AG09309 (cell line): ENCODE data around the gene CEP78.

ENCODE experiments used
- DNase-seq: peaks from one replicate; pipeline ENCODE4 v3.0.0-alpha.2; 2010; ENCODE audit warnings: low read depth
- H3K4me3 ChIP-seq: 2 replicates; pipeline ENCODE4 v1.5.1; 2011; ENCODE audit warnings: mild to moderate bottlenecking, low read depth, low read length, moderate library complexity; ENCODE audit not compliant: control insufficient read depth
- TF ChIP-seq, protein P1 (sequence below): IDR thresholded peaks from 2 replicates; pipeline ENCODE4 v1.5.1; 2011; ENCODE audit warnings: mild to moderate bottlenecking, low read depth, low read length, inconsistent platforms; ENCODE audit not compliant: insufficient read depth, control insufficient read depth; ENCODE audit errors: missing control alignments

CEP78 gene

DNA sequence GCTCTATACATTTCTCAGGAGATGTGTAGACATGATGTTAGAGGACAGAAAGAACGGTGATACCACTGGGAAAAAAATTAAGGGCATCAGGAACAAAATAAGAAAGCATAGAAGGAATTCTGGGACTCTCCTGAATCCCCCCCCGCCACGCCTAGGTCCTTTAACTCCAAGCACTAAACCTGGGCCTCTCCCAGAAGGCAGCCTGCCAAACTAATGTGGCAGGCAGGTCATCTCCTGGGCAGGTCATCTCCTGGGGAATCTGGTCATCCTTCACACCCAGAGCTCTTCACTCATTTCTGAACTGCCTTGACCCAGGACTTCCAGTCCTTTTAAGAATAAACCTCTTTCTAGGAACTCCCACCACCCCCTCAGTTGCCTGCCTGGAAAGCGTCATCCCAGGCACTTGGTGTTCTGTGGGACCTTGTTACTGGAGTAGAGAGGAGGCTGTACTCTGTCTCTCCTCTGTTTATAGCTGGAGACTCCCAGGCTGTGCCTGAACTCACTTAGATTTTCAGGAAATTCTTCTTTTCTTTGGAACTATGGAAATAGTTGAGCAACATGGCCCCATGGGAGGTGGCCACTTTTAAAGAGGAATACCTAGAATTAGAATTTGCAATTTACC lies 85.1 kb downstream of the CEP78 start:
- no peak overlapping the region for H3K4me3 ChIP-seq
- TF ChIP-seq, protein P1, sequence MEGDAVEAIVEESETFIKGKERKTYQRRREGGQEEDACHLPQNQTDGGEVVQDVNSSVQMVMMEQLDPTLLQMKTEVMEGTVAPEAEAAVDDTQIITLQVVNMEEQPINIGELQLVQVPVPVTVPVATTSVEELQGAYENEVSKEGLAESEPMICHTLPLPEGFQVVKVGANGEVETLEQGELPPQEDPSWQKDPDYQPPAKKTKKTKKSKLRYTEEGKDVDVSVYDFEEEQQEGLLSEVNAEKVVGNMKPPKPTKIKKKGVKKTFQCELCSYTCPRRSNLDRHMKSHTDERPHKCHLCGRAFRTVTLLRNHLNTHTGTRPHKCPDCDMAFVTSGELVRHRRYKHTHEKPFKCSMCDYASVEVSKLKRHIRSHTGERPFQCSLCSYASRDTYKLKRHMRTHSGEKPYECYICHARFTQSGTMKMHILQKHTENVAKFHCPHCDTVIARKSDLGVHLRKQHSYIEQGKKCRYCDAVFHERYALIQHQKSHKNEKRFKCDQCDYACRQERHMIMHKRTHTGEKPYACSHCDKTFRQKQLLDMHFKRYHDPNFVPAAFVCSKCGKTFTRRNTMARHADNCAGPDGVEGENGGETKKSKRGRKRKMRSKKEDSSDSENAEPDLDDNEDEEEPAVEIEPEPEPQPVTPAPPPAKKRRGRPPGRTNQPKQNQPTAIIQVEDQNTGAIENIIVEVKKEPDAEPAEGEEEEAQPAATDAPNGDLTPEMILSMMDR: no peak
- DNase-seq: no peak

DNA sequence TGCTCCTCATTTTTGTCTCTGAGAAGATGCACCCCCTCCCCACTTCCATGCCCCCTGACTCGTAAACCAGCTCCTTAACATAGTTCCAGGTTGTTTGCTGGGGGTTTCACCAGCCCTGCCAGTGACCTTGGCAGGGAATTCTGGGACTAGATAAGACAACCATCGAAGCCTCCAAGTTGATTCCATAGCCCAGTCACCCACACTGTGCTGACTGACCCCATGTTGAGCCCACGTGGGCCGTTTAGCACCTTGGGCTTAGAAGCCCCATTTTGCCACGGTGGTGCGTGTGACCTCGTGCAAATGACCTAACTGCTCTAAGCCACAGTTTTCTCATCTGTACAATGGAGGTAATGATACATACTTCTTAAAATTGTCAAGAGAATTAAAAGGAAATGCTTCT lies 85.6 kb downstream of the CEP78 start:
- no peak for DNase-seq
- no peak overlapping the region for H3K4me3 ChIP-seq
- TF ChIP-seq, protein P1: no peak

DNA sequence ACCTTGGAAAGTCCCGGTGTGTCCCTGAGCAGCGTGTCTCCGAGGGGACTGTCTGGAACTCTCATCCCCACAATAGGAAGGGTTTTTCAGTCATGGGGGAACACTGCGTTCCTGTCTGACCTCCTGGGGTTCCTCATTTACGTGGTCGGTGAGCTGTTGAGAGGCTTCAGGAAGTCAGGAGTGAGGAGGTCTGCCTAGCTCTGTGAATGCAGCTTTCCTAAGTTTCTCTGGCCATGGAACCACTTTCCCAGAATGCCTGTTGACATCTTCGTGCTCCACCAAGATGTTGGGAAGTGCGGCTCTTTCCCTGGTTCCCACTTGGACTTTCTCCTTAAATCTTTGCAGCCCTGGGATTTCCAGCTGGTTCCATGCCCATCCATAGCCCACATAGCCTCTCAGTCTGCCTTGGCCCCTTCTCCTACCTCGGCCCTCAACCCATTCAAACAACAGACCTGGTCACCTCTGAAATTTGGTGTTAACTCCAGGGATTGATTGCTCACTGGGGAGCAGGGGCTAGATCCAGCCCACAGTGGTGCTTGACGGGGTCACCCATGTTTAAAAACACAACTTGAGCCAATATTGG lies 88.3 kb downstream of the CEP78 start:
- no peak overlapping the region for H3K4me3 ChIP-seq
- TF ChIP-seq, protein P1: no peak
- DNase-seq: no peak

DNA sequence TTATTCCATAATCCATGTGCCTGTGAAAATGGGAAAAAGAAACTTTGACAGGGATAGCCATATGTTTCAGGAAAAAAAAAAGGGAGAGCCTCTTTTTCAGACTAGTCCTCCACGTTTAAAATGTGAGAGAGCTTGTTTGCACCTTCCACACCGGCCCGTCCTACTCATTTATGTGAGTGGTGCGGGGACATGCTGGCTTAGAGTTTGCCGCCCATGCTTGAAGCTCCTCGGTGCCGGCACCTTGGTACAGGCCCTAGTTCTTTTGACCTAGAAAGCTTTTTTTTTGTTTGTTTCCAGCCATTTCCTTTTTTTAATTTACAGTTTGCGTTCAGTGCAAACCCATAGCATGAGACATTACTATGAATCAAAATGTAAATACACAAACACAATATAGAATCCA lies 88.8 kb downstream of the CEP78 start:
- TF ChIP-seq, protein P1: no peak
- DNase-seq: no peak
- no peak overlapping the region for H3K4me3 ChIP-seq

DNA sequence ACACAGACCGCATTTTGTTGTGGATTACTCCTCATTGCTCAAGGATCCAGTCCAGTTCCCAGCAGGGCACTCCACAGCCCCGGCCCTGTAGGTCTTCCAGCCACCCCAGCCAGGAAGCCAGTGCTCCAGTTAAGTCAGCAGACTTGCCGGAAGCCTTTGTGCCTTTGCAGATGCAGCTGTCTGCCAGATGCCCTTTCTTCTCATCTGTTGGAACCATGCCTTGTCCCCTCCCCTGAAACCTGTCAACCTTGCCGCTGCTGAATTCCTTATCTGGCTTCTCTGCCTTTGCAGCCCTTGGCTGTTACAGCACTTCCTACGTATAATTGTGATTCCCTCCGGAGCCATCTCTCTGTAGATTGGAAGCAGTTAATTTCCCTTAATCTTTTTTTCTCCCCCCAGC lies 89.5 kb downstream of the CEP78 start:
- peak; percentile 28 for DNase-seq
- TF ChIP-seq, protein P1: no peak
- H3K4me3 ChIP-seq: no peak overlapping the region

DNA sequence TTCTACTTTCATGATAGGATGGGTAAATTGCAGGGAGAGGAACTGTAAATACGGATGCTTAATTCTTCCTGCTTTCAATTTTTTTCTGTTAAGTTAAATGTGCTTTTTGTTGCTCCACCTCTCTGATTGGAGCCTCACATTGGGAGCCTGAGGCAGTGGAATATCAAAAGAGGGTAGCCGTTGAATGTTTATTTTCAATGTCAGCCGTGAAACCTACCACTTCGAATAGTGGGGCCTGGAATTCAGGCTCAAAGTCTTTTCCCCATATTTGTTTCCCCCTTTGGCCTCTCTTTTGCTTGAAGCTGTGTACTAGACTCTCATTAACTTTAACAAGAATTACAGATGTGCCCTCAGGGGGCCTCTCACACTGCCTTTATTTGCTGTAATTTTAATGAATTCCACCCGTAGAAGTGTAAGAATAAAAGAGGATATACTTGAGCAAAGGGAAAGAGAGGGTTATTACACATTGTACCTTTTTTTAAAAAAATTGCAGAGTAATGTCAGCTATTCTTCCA lies 90.0 kb downstream of the CEP78 start:
- no peak for DNase-seq
- H3K4me3 ChIP-seq: no peak overlapping the region
- TF ChIP-seq, protein P1: no peak

DNA sequence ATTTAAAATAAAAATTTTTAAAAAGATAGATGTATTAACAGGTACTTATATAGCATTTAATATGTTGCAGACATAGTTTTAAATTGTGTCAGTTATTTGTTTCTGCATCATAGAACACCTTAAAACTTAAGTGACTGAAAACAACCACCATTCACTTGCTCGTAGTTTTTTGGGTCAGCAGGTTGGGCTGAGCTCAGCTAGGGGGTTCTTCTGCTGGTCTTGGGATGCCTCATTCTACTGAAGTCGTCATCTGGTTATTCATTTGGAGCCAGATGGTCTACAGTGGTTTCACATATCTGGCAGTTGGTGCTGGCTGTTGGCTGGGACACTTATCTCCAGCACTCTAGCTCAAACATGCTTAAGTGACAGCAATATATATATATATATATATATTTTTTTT lies 90.7 kb downstream of the CEP78 start:
- DNase-seq: no peak
- H3K4me3 ChIP-seq: no peak overlapping the region
- TF ChIP-seq, protein P1: no peak
